HG03469 (cell line): Measurements from ENCODE around the gene SMOC1.

ENCODE experiments used
- ATAC-seq: cut with Tn5 transposase; IDR thresholded peaks from one replicate; pipeline ENCODE4 v1.9.1; 2021; ENCODE audit warnings: mild to moderate bottlenecking, moderate library complexity, moderate number of reproducible peaks; ENCODE audit not compliant: unreplicated experiment

Gene SMOC1

DNA sequence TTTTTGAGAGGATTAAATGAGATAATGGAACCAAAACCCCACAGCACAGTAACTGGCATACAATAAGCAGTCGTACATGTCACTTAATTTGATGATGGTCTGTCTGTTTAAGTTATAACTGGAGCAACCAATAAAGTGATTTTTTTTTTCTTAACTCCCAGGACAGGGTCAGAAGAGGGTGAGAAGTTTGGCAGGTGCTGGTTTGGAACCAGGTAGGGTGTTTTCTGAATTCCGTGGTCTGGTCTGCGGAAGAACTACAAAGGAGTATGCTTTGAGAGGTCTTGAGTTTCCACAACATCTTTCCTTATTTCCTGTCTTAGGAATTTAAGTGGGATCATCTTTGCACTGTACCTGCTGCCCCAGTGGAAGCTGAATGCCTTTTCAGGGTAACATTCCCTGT, 197.8 kb downstream of the SMOC1 start:
- ATAC-seq, result no peak

DNA sequence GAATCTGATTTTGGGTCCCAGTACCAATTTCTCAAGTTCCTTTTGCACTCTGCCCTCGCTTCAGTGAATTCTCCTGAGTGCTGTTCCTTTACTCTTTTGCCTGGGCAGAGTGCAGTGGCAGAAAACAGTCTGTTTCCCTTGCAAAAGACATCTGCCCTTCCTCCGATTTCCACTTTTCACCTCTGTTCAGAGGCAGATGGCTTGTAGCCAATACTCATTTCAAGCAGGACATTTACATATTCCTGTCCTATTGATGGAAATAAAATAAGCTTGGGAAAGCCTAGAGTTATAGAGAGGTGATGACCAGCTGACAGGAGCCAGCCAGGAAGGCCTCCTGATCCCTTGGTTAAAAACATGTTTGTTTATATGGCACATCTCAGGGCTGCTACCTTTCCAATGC, 198.5 kb downstream of the SMOC1 start:
- ATAC-seq, result no peak

DNA sequence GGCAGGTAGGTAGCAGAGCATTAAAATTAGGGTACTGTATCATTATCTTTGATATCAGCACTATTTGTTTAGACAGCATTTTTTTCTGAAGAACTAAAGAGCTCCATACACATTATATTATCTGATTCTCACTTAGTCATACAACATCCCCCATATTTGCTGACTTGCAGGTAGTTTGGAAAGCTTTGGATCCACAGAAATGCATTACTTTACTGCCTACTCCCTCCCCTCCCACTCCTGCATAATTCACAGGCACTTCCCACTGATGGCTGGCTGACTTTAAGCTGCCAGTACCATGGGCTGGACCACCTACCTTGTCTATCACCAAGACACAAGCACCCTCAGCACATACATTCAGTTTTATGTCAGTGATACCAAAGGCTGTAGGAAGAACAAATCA, 199.1 kb downstream of the SMOC1 start:
- ATAC-seq, result no peak

GRCh38 chr14:70080076-70080475, 200.9 kb downstream of the SMOC1 start:
- no peak for ATAC-seq
